PFSK-1 (cell line): ENCODE data around the gene ARL15.

ENCODE experiments used
- FOXP2 ChIP-seq: optimal IDR thresholded peaks from 2 replicates; pipeline ENCODE3; 2011; ENCODE audit warnings: borderline replicate concordance, control low read depth, inconsistent platforms; ENCODE audit not compliant: insufficient read depth; ENCODE audit errors: extremely low read length, extremely low read depth
- POLR2AphosphoS5 ChIP-seq: IDR thresholded peaks from 2 replicates; pipeline ENCODE4 v1.6.1; 2012; ENCODE audit warnings: low read depth, mild to moderate bottlenecking, control low read depth, low read length, moderate library complexity
- REST ChIP-seq, 2 experiments: IDR thresholded peaks; 2 replicates each; pipeline versions ENCODE4 v1.6.1 to v1.8.0; 2011 to 2012; ENCODE audit warnings: low read depth in 2 of 2, low read length in 2 of 2, control low read depth in 1 of 2, inconsistent platforms in 1 of 2, mild to moderate bottlenecking in 1 of 2, moderate library complexity in 1 of 2; ENCODE audit not compliant: insufficient read depth in 1 of 2
- SIN3A ChIP-seq: IDR thresholded peaks from 2 replicates; pipeline ENCODE4 v1.6.1; 2012; ENCODE audit warnings: mild to moderate bottlenecking, low read length, moderate library complexity, borderline replicate concordance; ENCODE audit not compliant: insufficient read depth
- TAF1 ChIP-seq: IDR thresholded peaks from 2 replicates; pipeline ENCODE4 v1.6.1; 2012; ENCODE audit warnings: low read length, control low read depth, borderline replicate concordance; ENCODE audit not compliant: insufficient read depth

Gene ARL15

GRCh38 chr5:54086191-54086590, 224.2 kb downstream of the ARL15 start:
- TF ChIP-seq TAF1 (no peak), FOXP2 (no peak), REST (IDR thresholded peaks at IDR 0.05; ENCODE audit: insufficient read depth in 1 of 2, low read depth in 2 of 2, low read length in 2 of 2) (no peak), SIN3A (no peak), POLR2AphosphoS5 (no peak)

- TF ChIP-seq SIN3A (no peak), FOXP2 (no peak), TAF1 (no peak), POLR2AphosphoS5 (no peak), REST (IDR thresholded peaks at IDR 0.05; ENCODE audit: insufficient read depth in 1 of 2, low read depth in 2 of 2, low read length in 2 of 2) (no peak)
These were observed 225.7 kb downstream of the ARL15 start for GRCh38 chr5:54084696-54085095.

GRCh38 chr5:54083851-54084250, 226.5 kb downstream of the ARL15 start:
- TF ChIP-seq SIN3A, result no peak
- TF ChIP-seq FOXP2, result no peak
- TF ChIP-seq REST (IDR thresholded peaks at IDR 0.05; ENCODE audit: insufficient read depth in 1 of 2, low read depth in 2 of 2, low read length in 2 of 2), result no peak
- TF ChIP-seq TAF1, result no peak
- no peak for TF ChIP-seq POLR2AphosphoS5

GRCh38 chr5:54083245-54083644, 227.1 kb downstream of the ARL15 start:
- TF ChIP-seq FOXP2 (no peak), POLR2AphosphoS5 (no peak), REST (IDR thresholded peaks at IDR 0.05; ENCODE audit: insufficient read depth in 1 of 2, low read depth in 2 of 2, low read length in 2 of 2) (no peak), TAF1 (no peak), SIN3A (no peak)

- TF ChIP-seq REST (IDR thresholded peaks at IDR 0.05; ENCODE audit: insufficient read depth in 1 of 2, low read depth in 2 of 2, low read length in 2 of 2) (no peak), TAF1 (no peak), FOXP2 (no peak), SIN3A (no peak), POLR2AphosphoS5 (no peak)
These were observed 229.0 kb downstream of the ARL15 start for GRCh38 chr5:54081415-54081814.
